Measurements from ENCODE around the gene MMP17.

The MMP17 gene

DNA sequence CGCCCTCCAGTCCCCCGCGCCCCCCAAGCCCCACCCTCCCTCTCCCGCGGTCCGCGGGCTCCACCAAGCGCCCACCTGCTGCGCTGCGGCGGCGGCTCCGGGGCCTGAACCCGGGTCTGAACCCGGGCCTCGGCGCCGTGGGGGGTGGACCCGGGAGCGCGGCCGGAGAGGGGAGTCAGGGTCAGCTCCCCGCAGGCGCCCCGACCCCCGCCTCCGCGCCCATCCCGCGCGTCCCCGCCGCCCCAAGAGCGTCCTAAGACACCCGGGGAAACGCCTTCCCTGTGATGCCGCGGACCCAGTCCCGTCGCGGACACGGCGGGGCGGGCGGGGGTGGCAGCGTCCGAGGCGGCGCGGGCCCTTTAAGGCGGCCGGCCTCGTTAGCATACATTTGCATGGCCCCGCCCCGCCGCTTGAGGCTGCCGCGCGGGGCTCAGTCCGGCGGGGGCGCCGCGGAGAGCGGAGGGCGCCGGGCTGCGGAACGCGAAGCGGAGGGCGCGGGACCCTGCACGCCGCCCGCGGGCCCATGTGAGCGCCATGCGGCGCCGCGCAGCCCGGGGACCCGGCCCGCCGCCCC lies at the start of gene MMP17:
MMP17 (plus strand) TSS at position 433 of the 574 bp plus-strand sequence; CDS start at position 535, 102 bp downstream.
- TF ChIP-seq, protein P1, sequence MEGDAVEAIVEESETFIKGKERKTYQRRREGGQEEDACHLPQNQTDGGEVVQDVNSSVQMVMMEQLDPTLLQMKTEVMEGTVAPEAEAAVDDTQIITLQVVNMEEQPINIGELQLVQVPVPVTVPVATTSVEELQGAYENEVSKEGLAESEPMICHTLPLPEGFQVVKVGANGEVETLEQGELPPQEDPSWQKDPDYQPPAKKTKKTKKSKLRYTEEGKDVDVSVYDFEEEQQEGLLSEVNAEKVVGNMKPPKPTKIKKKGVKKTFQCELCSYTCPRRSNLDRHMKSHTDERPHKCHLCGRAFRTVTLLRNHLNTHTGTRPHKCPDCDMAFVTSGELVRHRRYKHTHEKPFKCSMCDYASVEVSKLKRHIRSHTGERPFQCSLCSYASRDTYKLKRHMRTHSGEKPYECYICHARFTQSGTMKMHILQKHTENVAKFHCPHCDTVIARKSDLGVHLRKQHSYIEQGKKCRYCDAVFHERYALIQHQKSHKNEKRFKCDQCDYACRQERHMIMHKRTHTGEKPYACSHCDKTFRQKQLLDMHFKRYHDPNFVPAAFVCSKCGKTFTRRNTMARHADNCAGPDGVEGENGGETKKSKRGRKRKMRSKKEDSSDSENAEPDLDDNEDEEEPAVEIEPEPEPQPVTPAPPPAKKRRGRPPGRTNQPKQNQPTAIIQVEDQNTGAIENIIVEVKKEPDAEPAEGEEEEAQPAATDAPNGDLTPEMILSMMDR (IDR thresholded peaks at IDR 0.05; ENCODE audit: borderline replicate concordance, insufficient read depth, low read depth, low read length), result peak; percentile 32; the same call in 1 of the 2 replicates
- H3K4me3 ChIP-seq (ENCODE audit: low read depth, low read length), result peak within 1 kb of the TSS; percentile 33

DNA sequence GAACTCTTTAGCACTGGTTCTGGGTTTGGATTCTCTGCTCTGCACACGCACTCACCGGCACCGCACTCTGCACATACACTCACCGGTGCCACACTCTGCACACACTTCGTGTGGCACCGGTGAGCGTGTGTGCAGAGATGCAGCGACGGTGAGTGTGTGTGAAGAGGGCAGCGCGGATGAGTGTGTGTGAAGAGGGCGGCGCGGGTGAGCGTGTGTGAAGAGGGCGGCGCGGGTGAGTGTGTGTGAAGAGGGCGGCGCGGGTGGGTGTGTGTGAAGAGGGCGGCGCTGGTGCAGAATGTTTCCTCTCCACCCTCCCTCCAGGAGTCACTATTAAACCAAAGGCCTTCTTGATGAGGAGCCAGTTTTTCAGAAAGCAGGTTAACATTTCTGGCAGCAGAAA lies 49.2 kb upstream of the MMP17 start:
- TF ChIP-seq, protein P1 (IDR thresholded peaks at IDR 0.05; ENCODE audit: borderline replicate concordance, insufficient read depth, low read depth, low read length), result no peak

DNA sequence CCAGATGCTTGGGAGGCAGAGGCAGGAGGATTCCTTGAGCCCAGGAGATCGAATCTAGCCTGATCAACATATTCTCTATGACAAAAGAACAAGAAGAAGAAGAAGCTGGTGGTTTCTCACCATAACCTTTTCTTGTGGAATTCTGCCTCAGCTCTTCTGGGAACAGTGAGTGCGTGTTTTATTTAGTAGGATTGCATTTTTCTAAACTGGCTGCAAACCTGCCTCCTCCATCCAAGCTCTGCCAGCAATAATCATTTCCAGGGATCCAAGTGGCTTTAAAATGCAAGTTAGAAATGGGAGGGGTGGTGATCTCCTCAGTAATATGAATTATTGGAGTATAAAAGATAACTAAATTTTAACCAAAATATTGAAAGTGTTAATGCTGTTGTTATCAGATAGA lies 46.1 kb upstream of the MMP17 start:
- TF ChIP-seq, protein P1 (IDR thresholded peaks at IDR 0.05; ENCODE audit: borderline replicate concordance, insufficient read depth, low read depth, low read length), result no peak
- no peak overlapping the region for H3K4me3 ChIP-seq (ENCODE audit: low read depth, low read length)

More for the DNA sequence above, 49.2 kb upstream of the MMP17 start:
- H3K4me3 ChIP-seq (ENCODE audit: low read depth, low read length), result no peak overlapping the region

DNA sequence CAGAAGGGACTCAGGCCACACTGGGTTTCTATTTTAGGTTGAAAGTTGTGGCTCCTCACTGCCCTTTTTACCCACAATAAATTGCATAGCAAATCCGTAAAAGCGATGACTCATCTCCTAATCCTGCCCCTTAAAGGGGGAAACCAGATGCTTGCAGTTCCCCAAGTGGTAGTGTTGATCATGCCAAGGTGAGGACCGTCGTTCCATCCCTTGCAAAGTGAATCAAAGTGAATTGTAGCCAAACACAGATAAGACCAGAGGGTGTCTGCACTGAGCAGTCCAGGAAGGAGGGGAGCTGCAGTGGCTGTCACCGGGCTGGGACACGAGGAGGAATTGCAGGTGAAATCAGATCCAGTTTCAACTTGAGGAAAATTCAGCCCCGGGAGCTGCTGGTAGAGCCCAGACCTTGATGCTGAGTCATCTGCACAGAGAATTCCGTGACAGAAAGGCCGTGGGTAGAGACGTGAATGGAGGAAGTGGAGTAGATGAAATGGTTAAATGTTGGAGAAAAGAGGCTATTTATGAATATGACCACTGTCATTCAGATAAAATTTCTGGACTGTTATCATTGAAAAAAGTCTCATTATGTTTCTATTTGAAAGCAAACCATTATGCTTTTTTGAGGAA lies 44.2 kb upstream of the MMP17 start:
- H3K4me3 ChIP-seq (ENCODE audit: low read depth, low read length), result no peak overlapping the region
- TF ChIP-seq, protein P1 (IDR thresholded peaks at IDR 0.05; ENCODE audit: borderline replicate concordance, insufficient read depth, low read depth, low read length), result no peak

DNA sequence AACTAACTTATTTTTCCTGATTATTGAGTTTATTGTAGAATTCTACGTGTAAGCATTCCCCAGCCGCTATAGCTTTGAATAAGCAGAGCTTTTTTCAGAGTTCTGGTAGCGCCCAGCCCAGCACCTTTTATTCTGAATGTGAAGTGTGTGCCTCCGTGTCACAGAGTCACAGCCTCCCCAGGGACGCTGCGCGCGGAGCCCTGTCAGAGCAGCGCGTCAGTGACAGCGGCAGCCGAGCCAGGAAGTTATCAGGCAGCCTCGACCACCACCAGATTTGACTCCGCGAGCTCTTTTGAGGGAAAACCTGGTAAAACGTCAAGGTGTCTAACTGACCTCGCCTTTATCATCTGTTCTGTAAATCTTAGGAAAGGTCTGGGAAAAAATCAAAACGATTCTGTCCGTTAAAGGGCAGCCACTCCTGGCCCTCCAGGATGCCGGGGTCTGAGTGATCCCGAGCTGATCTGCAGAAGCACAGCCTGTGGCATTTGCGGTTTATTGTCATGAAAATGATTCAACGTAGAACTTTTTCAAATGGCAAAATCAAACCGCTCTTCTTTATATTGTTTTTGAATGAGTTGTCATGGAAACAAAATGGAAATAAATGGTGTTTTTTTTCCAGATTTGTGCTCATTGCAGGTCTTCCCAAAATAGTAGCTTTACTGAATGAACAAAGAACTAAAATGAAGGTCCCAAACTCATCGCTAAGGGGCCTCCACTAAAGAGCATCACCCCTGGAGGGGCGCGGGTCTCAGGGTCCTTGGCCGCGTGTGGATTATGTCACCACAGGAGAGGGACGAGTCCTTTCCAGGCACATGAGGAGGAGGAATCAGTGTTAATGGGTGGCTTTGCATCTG lies 43.1 kb upstream of the MMP17 start:
- no peak overlapping the region for H3K4me3 ChIP-seq (ENCODE audit: low read depth, low read length)
- TF ChIP-seq, protein P1 (IDR thresholded peaks at IDR 0.05; ENCODE audit: borderline replicate concordance, insufficient read depth, low read depth, low read length), result no peak

DNA sequence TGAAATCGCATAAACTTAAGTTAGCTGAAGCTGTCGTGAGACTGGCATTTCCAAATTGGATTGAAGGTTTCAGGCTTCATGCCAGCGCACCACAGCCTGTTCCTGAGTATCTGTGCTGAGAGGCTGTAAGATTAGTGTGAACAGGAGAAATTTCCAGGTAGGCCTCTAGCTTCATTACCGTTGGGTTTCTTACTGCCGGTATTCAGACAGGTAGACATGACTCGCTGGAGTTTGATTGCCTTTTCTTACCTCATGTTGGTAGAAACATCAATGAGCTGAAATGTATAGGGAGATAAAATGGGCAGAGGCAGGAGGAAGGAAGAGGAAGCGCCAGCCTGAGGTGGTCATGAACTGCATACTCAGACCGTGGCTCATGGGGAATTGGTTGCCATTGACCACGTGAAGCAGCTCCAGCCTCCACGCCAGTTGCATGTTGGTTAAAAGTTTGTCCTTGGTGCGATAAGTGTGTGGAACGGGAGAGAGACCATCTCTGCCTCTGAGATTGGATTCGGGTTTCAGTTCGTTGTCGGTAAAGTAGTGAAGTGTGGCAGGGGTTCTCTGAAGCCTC lies 42.3 kb upstream of the MMP17 start:
- H3K4me3 ChIP-seq (ENCODE audit: low read depth, low read length), result no peak overlapping the region
- TF ChIP-seq, protein P1 (IDR thresholded peaks at IDR 0.05; ENCODE audit: borderline replicate concordance, insufficient read depth, low read depth, low read length), result no peak
